Activated T-cell treated with anti-CD3 and anti-CD28 coated beads, Interleukin-2, amount 50 U/mL, for 72 hours (primary cell): Measurements from ENCODE around the gene CCDC107. TPM values are rescaled to one million over a fixed set of nuclear protein-coding genes. Genes with fewer than 3 reads are reported as not detected.

ENCODE experiments used
- ATAC-seq, 2 donors: fragments of 150-1000 bp; cut with Tn5 transposase; replicated peaks in 1 of 2; 2 replicates each; pipeline ENCODE4 v1.10.0; 2021; ENCODE audit warnings: moderate library complexity in 2 of 2, mild to moderate bottlenecking in 1 of 2
- DNase-seq, 2 donors: peaks; one replicate each; pipeline ENCODE4 v3.0.0; 2021 to 2022; ENCODE audit warnings: mixed read lengths in 1 of 2
- H3K27ac Mint-ChIP-seq: one replicate; pipeline ENCODE4 v1.8.0; 2022; ENCODE audit warnings: mild to moderate bottlenecking, moderate library complexity, mixed read lengths
- H3K27me3 Mint-ChIP-seq: one replicate; pipeline ENCODE4 v1.8.0; 2022; ENCODE audit warnings: low read depth, mixed read lengths
- H3K36me3 Mint-ChIP-seq, 2 donors: one replicate each; pipeline ENCODE4 v1.8.0; 2022; ENCODE audit warnings: mixed read lengths in 2 of 2, mild to moderate bottlenecking in 1 of 2; ENCODE audit not compliant: insufficient read depth in 2 of 2
- H3K4me1 Mint-ChIP-seq: one replicate; pipeline ENCODE4 v1.8.0; 2022; ENCODE audit warnings: low read depth, mixed read lengths
- H3K4me3 Mint-ChIP-seq, 2 donors: one replicate each; pipeline ENCODE4 v1.8.0; 2022; ENCODE audit warnings: mild to moderate bottlenecking in 2 of 2, mixed read lengths in 2 of 2, moderate library complexity in 2 of 2
- H3K9me3 Mint-ChIP-seq, 2 donors: one replicate each; pipeline ENCODE4 v1.8.0; 2022; ENCODE audit warnings: mixed read lengths in 2 of 2
- total RNA-seq, 2 donors: library from RNA; stranded (reverse); gene quantifications; one replicate each; pipeline ENCODE4 v1.2.3, GENCODE V29; 2022

CCDC107 gene
- total RNA-seq, 2 donors from 2014 or later: 9.5 to 10.8 TPM

DNA sequence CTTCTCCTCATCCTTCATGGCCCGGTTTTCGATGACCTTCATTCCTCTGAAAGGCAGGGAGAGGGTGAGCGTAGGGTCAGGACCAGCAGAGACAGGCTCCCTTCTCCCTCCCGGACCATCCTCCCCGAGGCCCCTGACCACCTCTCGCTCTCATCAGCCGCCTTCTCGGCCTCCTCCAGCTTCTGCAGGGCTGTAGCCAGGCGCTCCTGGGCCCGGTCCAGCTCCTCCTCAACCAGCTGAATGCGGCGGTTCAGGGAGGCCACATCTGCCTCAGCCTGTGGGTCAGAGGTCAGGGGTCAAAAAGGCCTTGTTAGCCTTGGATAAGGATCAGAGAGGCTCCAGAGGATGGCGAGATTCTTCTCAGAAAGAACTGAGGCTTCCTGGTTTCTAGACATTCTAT lies 27.4 kb downstream of the CCDC107 start:
- no peak overlapping the region for H3K4me3 Mint-ChIP-seq
- no peak overlapping the region for H3K27ac Mint-ChIP-seq
- H3K27me3 Mint-ChIP-seq: no peaks in the 10 kb centered on the region
- H3K4me1 Mint-ChIP-seq: peaks cover 20% of the 10 kb centered on the region
- DNase-seq: no peak
- H3K36me3 Mint-ChIP-seq: no peaks in the 10 kb centered on the region
- ATAC-seq: no peak
- no peaks in the 10 kb centered on the region for H3K9me3 Mint-ChIP-seq

DNA sequence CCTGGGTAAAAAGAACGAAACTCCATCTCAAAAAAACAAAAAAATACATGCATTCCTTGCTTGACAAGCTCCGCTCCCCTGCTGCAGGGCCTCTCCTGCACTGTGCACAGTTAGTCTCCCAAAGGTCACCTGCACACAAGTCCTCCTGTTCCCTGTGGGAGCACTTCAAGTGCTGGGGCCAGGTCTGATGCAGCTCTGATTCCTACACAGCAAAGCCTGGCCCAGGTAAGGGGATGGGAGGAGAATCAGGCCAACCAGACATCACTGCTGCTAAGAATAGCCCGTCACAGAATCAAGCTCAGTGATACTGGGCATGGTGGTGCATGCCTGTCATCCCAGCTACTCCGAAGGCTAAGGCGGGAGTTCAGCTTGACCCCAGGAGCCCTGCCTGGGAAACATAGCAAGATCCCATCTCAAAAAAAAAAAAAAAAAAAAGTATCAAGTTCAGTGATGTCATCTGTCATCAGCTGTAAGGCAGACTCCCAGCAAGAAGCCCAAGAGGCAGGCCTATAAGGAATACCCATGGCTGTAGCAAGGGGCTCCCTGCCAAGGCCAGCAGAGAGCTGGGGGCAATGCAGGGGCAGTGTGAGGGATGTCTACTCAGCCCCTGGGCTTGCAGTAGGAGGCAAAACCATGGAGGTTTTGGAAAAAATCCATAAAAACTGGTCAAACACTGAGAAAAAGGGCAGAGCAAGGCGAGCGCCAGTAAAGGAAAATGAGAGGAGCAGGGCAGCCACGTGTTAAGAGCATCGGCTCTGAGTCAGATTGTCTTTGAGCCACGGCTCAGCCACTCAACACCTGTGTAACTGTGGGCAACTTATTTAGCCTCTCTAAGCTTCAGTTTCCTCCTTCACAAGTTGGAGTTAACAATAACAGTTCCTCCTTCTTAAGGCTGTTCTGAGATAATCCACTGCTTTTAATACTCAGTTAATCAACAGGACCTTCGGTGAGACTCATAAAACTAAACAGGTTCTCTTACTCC lies 28.4 kb downstream of the CCDC107 start:
- DNase-seq (no peak), ATAC-seq (no peak)
- no peaks in the 10 kb centered on the region for H3K36me3 Mint-ChIP-seq
- no peak overlapping the region for H3K4me3 Mint-ChIP-seq
- H3K4me1 Mint-ChIP-seq: peaks cover 29% of the 10 kb centered on the region
- H3K27me3 Mint-ChIP-seq: no peaks in the 10 kb centered on the region
- H3K9me3 Mint-ChIP-seq: no peaks in the 10 kb centered on the region
- H3K27ac Mint-ChIP-seq: no peak overlapping the region

GRCh38 chr9:35687306-35687705 lies 29.2 kb downstream of the CCDC107 start:
- Mint-ChIP-seq H3K27me3 (no peaks in the 10 kb centered on the region), H3K27ac (no peak overlapping the region), H3K4me1 (peaks cover 35% of the 10 kb centered on the region), H3K36me3 (no peaks in the 10 kb centered on the region), H3K4me3 (no peak overlapping the region), H3K9me3 (no peaks in the 10 kb centered on the region)
- ATAC-seq: no peak
- DNase-seq: no peak

DNA sequence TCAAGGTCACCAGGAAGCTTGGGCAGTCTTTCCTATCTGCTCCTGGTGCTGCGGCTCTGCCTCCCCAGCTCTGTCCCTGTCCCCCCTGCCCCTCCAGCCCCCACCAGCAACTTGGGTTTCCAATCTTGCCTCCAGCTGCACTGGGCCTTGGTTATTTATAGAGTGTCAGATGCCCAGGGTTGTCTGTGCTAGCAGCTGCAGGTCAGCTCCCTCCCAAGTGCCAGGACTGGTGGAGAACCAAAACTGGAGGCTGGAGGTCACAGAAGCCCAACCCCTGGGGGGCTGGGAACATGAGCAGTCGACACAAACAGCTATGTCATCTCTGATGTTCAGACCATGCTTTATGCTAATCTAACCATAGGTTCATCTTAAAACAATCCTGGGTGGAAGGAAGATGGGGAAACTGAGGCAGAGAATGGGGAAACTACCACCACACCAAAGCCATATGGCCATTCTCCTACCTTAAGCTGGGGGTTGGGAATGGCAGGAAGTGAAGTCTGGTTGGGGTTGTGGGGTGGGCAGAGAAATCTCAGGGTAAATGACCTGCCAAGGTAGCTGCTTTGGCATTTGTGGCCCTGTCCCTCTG lies 30.0 kb downstream of the CCDC107 start:
- DNase-seq: no peak
- no peak overlapping the region for H3K27ac Mint-ChIP-seq
- H3K36me3 Mint-ChIP-seq: no peaks in the 10 kb centered on the region
- H3K9me3 Mint-ChIP-seq: no peaks in the 10 kb centered on the region
- ATAC-seq: no peak
- H3K4me1 Mint-ChIP-seq: peaks cover 35% of the 10 kb centered on the region
- H3K27me3 Mint-ChIP-seq: no peaks in the 10 kb centered on the region
- no peak overlapping the region for H3K4me3 Mint-ChIP-seq

DNA sequence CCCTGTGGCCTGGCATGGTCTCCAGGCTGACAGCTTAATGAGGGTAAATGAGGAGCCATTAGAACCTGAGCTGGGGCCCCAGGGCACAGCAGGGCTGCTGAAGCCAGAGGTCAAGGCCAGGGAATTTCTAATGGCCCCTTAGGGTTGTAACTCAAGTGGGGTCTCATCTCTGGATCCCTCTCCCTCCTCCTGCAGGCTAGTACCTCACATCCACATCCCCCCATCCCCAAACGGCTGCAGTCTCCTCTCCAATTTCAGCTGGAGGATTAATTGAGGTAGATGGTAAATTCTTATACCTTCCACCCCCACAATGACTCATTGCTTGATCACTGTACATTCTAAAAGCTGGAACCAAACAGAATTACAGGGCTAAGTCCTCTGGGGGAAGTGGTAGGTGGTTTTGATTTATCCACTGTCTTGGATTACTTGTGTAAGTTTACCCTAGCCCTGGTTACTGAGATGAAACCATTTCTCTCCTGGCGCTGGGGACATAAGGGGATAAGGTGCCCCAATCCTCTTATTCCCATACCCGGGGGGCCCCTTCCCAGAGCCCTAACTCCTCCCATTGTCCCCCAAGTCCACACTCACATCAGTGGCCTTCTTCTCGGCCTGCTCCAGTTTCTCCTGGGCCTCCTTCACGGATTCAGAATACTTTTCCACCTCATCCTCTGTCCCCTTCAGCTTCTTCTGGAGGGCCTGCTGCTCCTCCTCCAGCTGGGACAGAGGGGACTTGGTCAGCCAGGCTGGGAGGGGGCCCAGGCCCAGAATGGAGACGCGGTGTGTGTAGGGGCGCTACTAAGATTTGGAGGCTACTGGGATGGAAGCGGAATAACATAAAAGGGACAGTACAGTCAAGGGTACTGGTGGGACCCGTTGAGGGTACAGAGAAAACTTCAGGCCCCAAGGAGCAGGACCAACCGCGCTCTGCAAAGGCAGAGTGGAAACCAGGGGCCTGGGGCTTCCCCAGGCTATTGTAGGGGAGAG lies 30.8 kb downstream of the CCDC107 start:
- H3K4me3 Mint-ChIP-seq: peak overlapping the region; percentile 67 to 74
- peak in 1 of 2 donors; percentile 16 for DNase-seq
- no peaks in the 10 kb centered on the region for H3K36me3 Mint-ChIP-seq
- H3K9me3 Mint-ChIP-seq: no peaks in the 10 kb centered on the region
- H3K4me1 Mint-ChIP-seq: peaks cover 35% of the 10 kb centered on the region
- H3K27me3 Mint-ChIP-seq: no peaks in the 10 kb centered on the region
- peak; percentile 74 to 81 for ATAC-seq
- H3K27ac Mint-ChIP-seq: no peak overlapping the region

GRCh38 chr9:35689542-35690293 lies 31.6 kb downstream of the CCDC107 start, which contains the start of gene TPM2:
TSS of gene TPM2 (minus strand) at chr9:35689925. CDS start at chr9:35689817, 108 bp downstream.
- Mint-ChIP-seq H3K36me3 (no peaks in the 10 kb centered on the region), H3K4me3 (peak within 1 kb of the TSS; percentile 81 to 87)
- peak in 1 of 2 donors; percentile 4 for ATAC-seq

DNA sequence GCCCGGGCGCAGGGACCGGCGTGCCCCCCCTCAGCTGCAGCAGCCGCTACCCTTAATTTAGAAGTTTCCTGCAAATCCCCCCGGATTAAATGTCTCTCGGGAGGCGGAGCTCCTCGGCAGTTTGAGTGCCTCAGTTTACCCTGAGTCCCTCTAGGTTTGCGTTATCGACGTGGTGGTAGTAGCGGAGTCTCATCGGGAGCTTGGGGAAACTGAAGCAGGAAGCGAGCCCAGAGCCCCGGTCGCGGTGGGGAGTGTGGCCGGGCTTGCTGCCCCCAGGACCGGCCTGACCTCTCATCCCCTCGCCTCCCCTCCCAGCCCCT lies 32.2 kb downstream of the CCDC107 start:
- DNase-seq (no peak), ATAC-seq (no peak)
- Mint-ChIP-seq H3K36me3 (no peaks in the 10 kb centered on the region), H3K4me1 (peaks cover 35% of the 10 kb centered on the region), H3K4me3 (peak overlapping the region; percentile 70 to 72), H3K27me3 (no peaks in the 10 kb centered on the region), H3K9me3 (no peaks in the 10 kb centered on the region), H3K27ac (no peak overlapping the region)

More at GRCh38 chr9:35689542-35690293, 31.6 kb downstream of the CCDC107 start, which contains the start of gene TPM2:
- no peak for DNase-seq
- H3K27ac Mint-ChIP-seq: peak within 1 kb of the TSS; percentile 46
- H3K27me3 Mint-ChIP-seq: no peaks in the 10 kb centered on the region
- H3K9me3 Mint-ChIP-seq: no peaks in the 10 kb centered on the region
- H3K4me1 Mint-ChIP-seq: peaks cover 35% of the 10 kb centered on the region

DNA sequence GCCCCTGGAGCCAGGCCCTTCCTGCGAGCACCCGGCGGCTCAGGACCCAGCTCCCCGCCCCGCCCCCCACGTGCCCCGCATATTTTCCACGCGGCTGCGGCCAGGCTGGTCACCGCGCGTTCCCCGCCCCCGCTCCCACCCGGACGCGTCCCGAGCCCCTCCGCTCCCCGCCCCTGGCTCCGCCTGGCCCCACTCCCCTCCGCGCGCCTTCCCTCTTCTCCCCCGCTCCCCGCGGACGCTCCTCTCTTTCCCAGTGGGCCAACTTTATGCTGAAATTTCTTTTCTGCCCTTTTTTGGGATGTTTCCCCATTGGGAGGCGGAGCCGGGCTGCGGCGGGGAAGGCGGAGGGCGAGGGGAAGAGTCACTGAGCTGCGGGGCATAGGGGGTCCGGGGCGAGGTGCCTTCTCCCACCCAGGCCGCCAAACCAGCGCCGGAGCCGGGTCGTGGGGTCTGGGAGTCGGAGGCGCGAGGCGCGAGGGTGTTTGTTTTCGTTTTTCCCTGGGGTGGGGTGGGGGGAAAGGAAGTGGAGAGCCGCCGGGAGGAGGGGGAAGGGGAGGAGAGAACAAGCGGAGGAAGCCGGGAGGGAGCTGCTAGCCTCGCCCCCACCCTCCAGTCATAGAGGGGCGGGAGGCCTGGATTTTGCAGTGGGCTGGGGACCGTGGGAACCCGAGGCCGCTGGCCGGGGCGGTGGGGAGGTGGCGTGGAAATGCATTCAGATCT lies 32.7 kb downstream of the CCDC107 start:
- H3K27ac Mint-ChIP-seq: peak overlapping the region; percentile 46
- H3K36me3 Mint-ChIP-seq: no peaks in the 10 kb centered on the region
- peaks cover 35% of the 10 kb centered on the region for H3K4me1 Mint-ChIP-seq
- H3K9me3 Mint-ChIP-seq: no peaks in the 10 kb centered on the region
- ATAC-seq (peak; percentile 33 to 63), DNase-seq (peak; percentile 37 to 39)
- H3K27me3 Mint-ChIP-seq: no peaks in the 10 kb centered on the region
- peak overlapping the region; percentile 81 to 87 for H3K4me3 Mint-ChIP-seq

DNA sequence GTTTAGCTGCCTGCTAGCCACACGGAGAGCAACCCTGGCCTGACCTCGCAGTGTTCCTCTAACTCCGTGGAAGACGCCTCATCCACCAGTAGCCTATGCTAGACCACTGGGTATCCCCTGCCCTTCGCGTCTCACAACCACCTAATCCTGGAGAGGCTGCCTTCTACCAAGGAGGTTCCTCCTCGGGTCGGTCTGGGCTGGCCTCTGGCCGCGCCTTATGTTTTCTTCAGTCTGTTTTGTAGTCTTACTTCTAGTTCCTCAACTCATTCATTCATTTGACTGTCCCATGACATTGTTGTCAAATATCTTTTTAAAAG lies 33.2 kb downstream of the CCDC107 start:
- Mint-ChIP-seq H3K4me3 (peak overlapping the region; percentile 81 to 87), H3K4me1 (peaks cover 35% of the 10 kb centered on the region), H3K27ac (peak overlapping the region; percentile 67), H3K9me3 (no peaks in the 10 kb centered on the region), H3K27me3 (no peaks in the 10 kb centered on the region), H3K36me3 (no peaks in the 10 kb centered on the region)
- DNase-seq (no peak), ATAC-seq (peak in 1 of 2 donors; percentile 3)

DNA sequence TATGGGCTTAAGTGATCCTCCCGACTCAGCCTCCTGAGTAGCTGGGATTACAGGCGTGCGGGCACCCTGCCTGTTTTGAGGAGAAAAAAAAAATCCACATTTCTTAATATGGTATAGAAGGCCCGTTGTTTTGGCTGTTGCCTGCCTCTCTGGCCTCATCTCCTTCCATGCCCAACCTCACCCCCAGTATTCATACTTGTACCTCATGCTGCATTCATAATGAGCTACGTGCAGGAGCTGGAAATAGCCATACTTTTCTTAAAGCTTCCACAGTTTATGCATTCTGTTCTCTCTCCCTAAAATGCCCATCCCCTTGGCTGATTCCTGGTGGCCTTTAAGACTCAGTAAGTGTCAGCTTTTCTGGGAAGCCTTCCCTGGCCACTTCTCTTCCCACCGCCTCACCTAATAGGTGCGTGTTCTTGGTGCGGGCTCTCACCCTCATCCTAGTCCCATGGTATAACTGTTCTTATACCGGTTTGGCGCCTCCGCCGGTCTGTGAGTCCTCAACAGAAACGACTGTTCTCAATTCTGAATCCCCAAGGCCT lies 33.7 kb downstream of the CCDC107 start:
- Mint-ChIP-seq H3K27me3 (no peaks in the 10 kb centered on the region), H3K27ac (peak overlapping the region; percentile 24), H3K4me1 (peaks cover 39% of the 10 kb centered on the region), H3K9me3 (no peaks in the 10 kb centered on the region), H3K36me3 (no peaks in the 10 kb centered on the region), H3K4me3 (peak overlapping the region; percentile 81 to 87)
- ATAC-seq (no peak), DNase-seq (no peak)

DNA sequence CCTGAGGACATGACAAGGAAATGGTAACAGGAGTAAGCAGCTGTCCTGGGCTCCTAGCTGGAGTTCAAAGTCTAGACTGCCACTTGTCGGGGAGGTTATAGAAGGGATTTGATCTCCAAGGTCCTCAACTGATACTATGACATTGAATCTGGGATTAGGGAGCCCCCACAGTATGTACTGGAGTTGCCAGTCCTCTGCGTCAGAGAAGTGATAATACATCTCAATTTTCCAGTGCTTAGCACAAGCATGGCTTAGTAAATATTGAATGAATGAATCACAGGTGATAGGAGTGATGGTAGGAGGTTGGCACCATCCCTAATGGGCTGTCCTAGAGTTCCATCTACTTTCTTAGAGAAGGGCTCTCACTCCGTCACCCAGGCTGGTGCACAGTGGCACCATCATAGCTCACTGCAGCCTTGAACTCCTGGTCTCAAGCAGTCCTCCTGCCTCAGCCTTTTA lies 37.9 kb downstream of the CCDC107 start:
- no peaks in the 10 kb centered on the region for H3K9me3 Mint-ChIP-seq
- peaks cover 4 to 5% of the 10 kb centered on the region in 2 donors for H3K36me3 Mint-ChIP-seq
- peaks cover 19% of the 10 kb centered on the region for H3K4me1 Mint-ChIP-seq
- no peaks in the 10 kb centered on the region for H3K27me3 Mint-ChIP-seq
- no peak overlapping the region for H3K4me3 Mint-ChIP-seq
- ATAC-seq (no peak), DNase-seq (no peak)
- H3K27ac Mint-ChIP-seq: no peak overlapping the region
